Measurements from ENCODE around the gene GRIK4.

The GRIK4 gene

GRCh38 chr11:120937501-120937900 lies 426.0 kb downstream of the GRIK4 start:
- H3K36me3 ChIP-seq (ENCODE audit: insufficient read depth, low read length) = no peaks in the 10 kb centered on the region
- peaks cover 2% of the 10 kb centered on the region; the same call in 1 of the 2 replicates for H3K4me1 ChIP-seq (ENCODE audit: insufficient read depth, low read length)
- no peaks in the 10 kb centered on the region; the same call in 1 of the 2 replicates for H3K9me3 ChIP-seq (ENCODE audit: control insufficient read depth, insufficient read depth, low read length)
- no peak overlapping the region for H3K9ac ChIP-seq (ENCODE audit: low read depth, low read length)

- Histone ChIP-seq H3K9ac (ENCODE audit: low read depth, low read length) (no peak overlapping the region), H3K4me1 (ENCODE audit: insufficient read depth, low read length) (no peaks in the 10 kb centered on the region; the same call in 1 of the 2 replicates), H3K9me3 (ENCODE audit: control insufficient read depth, insufficient read depth, low read length) (no peaks in the 10 kb centered on the region; the same call in 1 of the 2 replicates), H3K36me3 (ENCODE audit: insufficient read depth, low read length) (no peaks in the 10 kb centered on the region)
Measured at GRCh38 chr11:120938260-120938659, 426.7 kb downstream of the GRIK4 start.

GRCh38 chr11:120940160-120940848 lies 428.8 kb downstream of the GRIK4 start:
- Histone ChIP-seq H3K9me3 (ENCODE audit: control insufficient read depth, insufficient read depth, low read length) (peaks cover 3% of the 10 kb centered on the region), H3K36me3 (ENCODE audit: insufficient read depth, low read length) (no peaks in the 10 kb centered on the region), H3K4me1 (ENCODE audit: insufficient read depth, low read length) (no peaks in the 10 kb centered on the region), H3K9ac (ENCODE audit: low read depth, low read length) (no peak overlapping the region)

- peaks cover 3% of the 10 kb centered on the region for H3K9me3 ChIP-seq (ENCODE audit: control insufficient read depth, insufficient read depth, low read length)
- H3K9ac ChIP-seq (ENCODE audit: low read depth, low read length) = no peak overlapping the region
- H3K36me3 ChIP-seq (ENCODE audit: insufficient read depth, low read length) = no peaks in the 10 kb centered on the region
- H3K4me1 ChIP-seq (ENCODE audit: insufficient read depth, low read length) = no peaks in the 10 kb centered on the region
Measured at GRCh38 chr11:120941000-120941399, 429.5 kb downstream of the GRIK4 start.

- Histone ChIP-seq H3K4me1 (ENCODE audit: insufficient read depth, low read length) (no peaks in the 10 kb centered on the region), H3K9ac (ENCODE audit: low read depth, low read length) (no peak overlapping the region), H3K36me3 (ENCODE audit: insufficient read depth, low read length) (no peaks in the 10 kb centered on the region), H3K9me3 (ENCODE audit: control insufficient read depth, insufficient read depth, low read length) (peaks cover 3% of the 10 kb centered on the region)
Measured at GRCh38 chr11:120942701-120943100, 431.2 kb downstream of the GRIK4 start.

GRCh38 chr11:120945042-120945441 lies 433.5 kb downstream of the GRIK4 start:
- H3K9ac ChIP-seq (ENCODE audit: low read depth, low read length) = no peak overlapping the region
- H3K9me3 ChIP-seq (ENCODE audit: control insufficient read depth, insufficient read depth, low read length) = peaks cover 3% of the 10 kb centered on the region
- H3K36me3 ChIP-seq (ENCODE audit: insufficient read depth, low read length) = no peaks in the 10 kb centered on the region
- H3K4me1 ChIP-seq (ENCODE audit: insufficient read depth, low read length) = no peaks in the 10 kb centered on the region

GRCh38 chr11:120950880-120951279 lies 439.3 kb downstream of the GRIK4 start:
- Histone ChIP-seq H3K9me3 (ENCODE audit: control insufficient read depth, insufficient read depth, low read length) (no peaks in the 10 kb centered on the region), H3K36me3 (ENCODE audit: insufficient read depth, low read length) (no peaks in the 10 kb centered on the region), H3K9ac (ENCODE audit: low read depth, low read length) (no peak overlapping the region), H3K4me1 (ENCODE audit: insufficient read depth, low read length) (peaks cover 5% of the 10 kb centered on the region; the same call in 1 of the 2 replicates)

GRCh38 chr11:120952461-120953434 lies 441.2 kb downstream of the GRIK4 start:
- Histone ChIP-seq H3K36me3 (ENCODE audit: insufficient read depth, low read length) (no peaks in the 10 kb centered on the region), H3K4me1 (ENCODE audit: insufficient read depth, low read length) (peaks cover 18% of the 10 kb centered on the region), H3K9ac (ENCODE audit: low read depth, low read length) (peak overlapping the region; percentile 12; the same call in 1 of the 2 replicates)

GRCh38 chr11:120954381-120954780 lies 442.8 kb downstream of the GRIK4 start:
- Histone ChIP-seq H3K9me3 (ENCODE audit: control insufficient read depth, insufficient read depth, low read length) (no peaks in the 10 kb centered on the region), H3K9ac (ENCODE audit: low read depth, low read length) (no peak overlapping the region), H3K4me1 (ENCODE audit: insufficient read depth, low read length) (peaks cover 21% of the 10 kb centered on the region), H3K36me3 (ENCODE audit: insufficient read depth, low read length) (no peaks in the 10 kb centered on the region)

More at GRCh38 chr11:120952461-120953434, 441.2 kb downstream of the GRIK4 start:
- H3K9me3 ChIP-seq (ENCODE audit: control insufficient read depth, insufficient read depth, low read length) = no peaks in the 10 kb centered on the region

GRCh38 chr11:120956710-120957495 lies 445.4 kb downstream of the GRIK4 start:
- Histone ChIP-seq H3K9me3 (ENCODE audit: control insufficient read depth, insufficient read depth, low read length) (no peaks in the 10 kb centered on the region), H3K4me1 (ENCODE audit: insufficient read depth, low read length) (peaks cover 21% of the 10 kb centered on the region), H3K36me3 (ENCODE audit: insufficient read depth, low read length) (no peaks in the 10 kb centered on the region), H3K9ac (ENCODE audit: low read depth, low read length) (no peak overlapping the region)

GRCh38 chr11:120958185-120958584 lies 446.6 kb downstream of the GRIK4 start:
- Histone ChIP-seq H3K9ac (ENCODE audit: low read depth, low read length) (no peak overlapping the region; the same call in 1 of the 2 replicates), H3K36me3 (ENCODE audit: insufficient read depth, low read length) (no peaks in the 10 kb centered on the region), H3K9me3 (ENCODE audit: control insufficient read depth, insufficient read depth, low read length) (no peaks in the 10 kb centered on the region), H3K4me1 (ENCODE audit: insufficient read depth, low read length) (peaks cover 18% of the 10 kb centered on the region)

- Histone ChIP-seq H3K4me1 (ENCODE audit: insufficient read depth, low read length) (peaks cover 17% of the 10 kb centered on the region), H3K9ac (ENCODE audit: low read depth, low read length) (no peak overlapping the region), H3K9me3 (ENCODE audit: control insufficient read depth, insufficient read depth, low read length) (no peaks in the 10 kb centered on the region), H3K36me3 (ENCODE audit: insufficient read depth, low read length) (no peaks in the 10 kb centered on the region)
Measured at GRCh38 chr11:120959189-120959588, 447.6 kb downstream of the GRIK4 start.

- Histone ChIP-seq H3K4me1 (ENCODE audit: insufficient read depth, low read length) (no peaks in the 10 kb centered on the region), H3K9ac (ENCODE audit: low read depth, low read length) (no peak overlapping the region), H3K9me3 (ENCODE audit: control insufficient read depth, insufficient read depth, low read length) (no peaks in the 10 kb centered on the region), H3K36me3 (ENCODE audit: insufficient read depth, low read length) (no peaks in the 10 kb centered on the region)
Measured at GRCh38 chr11:120964857-120965256, 453.3 kb downstream of the GRIK4 start.

GRCh38 chr11:120966840-120967239 lies 455.3 kb downstream of the GRIK4 start:
- H3K9me3 ChIP-seq (ENCODE audit: control insufficient read depth, insufficient read depth, low read length) = no peaks in the 10 kb centered on the region

More at GRCh38 chr11:120966840-120967239, 455.3 kb downstream of the GRIK4 start:
- H3K9ac ChIP-seq (ENCODE audit: low read depth, low read length) = no peak overlapping the region
- H3K36me3 ChIP-seq (ENCODE audit: insufficient read depth, low read length) = no peaks in the 10 kb centered on the region
- H3K4me1 ChIP-seq (ENCODE audit: insufficient read depth, low read length) = no peaks in the 10 kb centered on the region
